Measurements from ENCODE around the gene AK4. TPM values are rescaled to one million over a fixed set of nuclear protein-coding genes. Genes with fewer than 3 reads are reported as not detected.

The AK4 gene
- total RNA-seq, 2 experiments from 2014 or later: 0.08 to 0.14 TPM

GRCh38 chr1:65195495-65196417, 47.8 kb downstream of the AK4 start:
- Histone ChIP-seq H3K9me3 (ENCODE audit: control insufficient read depth in 1 of 2, insufficient read depth in 1 of 2, low read length in 2 of 2) (no peaks in the 10 kb centered on the region), H3K4me1 (ENCODE audit: insufficient read depth, low read length) (no peaks in the 10 kb centered on the region), H3K36me3 (ENCODE audit: insufficient read depth, low read length) (no peaks in the 10 kb centered on the region), H3K27ac (ENCODE audit: low read depth in 1 of 2, low read length in 2 of 2) (no peak overlapping the region), H3K4me3 (ENCODE audit: low read length) (no peak overlapping the region), H3K27me3 (ENCODE audit: control insufficient read depth in 1 of 2, insufficient read depth in 2 of 2, low read length in 2 of 2) (no peaks in the 10 kb centered on the region)
- CTCF ChIA-PET: no interaction called here
- H3K27me3 Mint-ChIP-seq: peaks cover 8% of the 10 kb centered on the region
- no peak overlapping the region for H3K27ac Mint-ChIP-seq
- DNase-seq: no peak
- POLR2A ChIA-PET: no interaction called here
- no peak for ATAC-seq (ENCODE audit: poor library complexity)
- H3K36me3 Mint-ChIP-seq (ENCODE audit: low read depth): no peaks in the 10 kb centered on the region
- no peaks in the 10 kb centered on the region for H3K4me1 Mint-ChIP-seq (ENCODE audit: low read depth)
- H3K9me3 Mint-ChIP-seq: no peaks in the 10 kb centered on the region
- no peak for TF ChIP-seq CTCF (IDR thresholded peaks at IDR 0.05)
- H3K4me3 Mint-ChIP-seq: no peak overlapping the region
- intact Hi-C loops (cut with DNase I, micrococcal nuclease): no loop called here

GRCh38 chr1:65196926-65197325, 48.9 kb downstream of the AK4 start:
- no peaks in the 10 kb centered on the region for H3K4me1 Mint-ChIP-seq (ENCODE audit: low read depth)

GRCh38 chr1:65197636-65198035, 49.6 kb downstream of the AK4 start:
- Histone ChIP-seq H3K4me1 (ENCODE audit: insufficient read depth, low read length) (no peaks in the 10 kb centered on the region), H3K27me3 (ENCODE audit: control insufficient read depth in 1 of 2, insufficient read depth in 2 of 2, low read length in 2 of 2) (no peaks in the 10 kb centered on the region), H3K36me3 (ENCODE audit: insufficient read depth, low read length) (no peaks in the 10 kb centered on the region), H3K4me3 (ENCODE audit: low read length) (no peak overlapping the region), H3K9me3 (ENCODE audit: control insufficient read depth in 1 of 2, insufficient read depth in 1 of 2, low read length in 2 of 2) (no peaks in the 10 kb centered on the region), H3K27ac (ENCODE audit: low read depth in 1 of 2, low read length in 2 of 2) (no peak overlapping the region)
- Mint-ChIP-seq H3K36me3 (ENCODE audit: low read depth) (no peaks in the 10 kb centered on the region), H3K4me3 (no peak overlapping the region), H3K4me1 (ENCODE audit: low read depth) (no peaks in the 10 kb centered on the region), H3K27ac (no peak overlapping the region), H3K9me3 (no peaks in the 10 kb centered on the region), H3K27me3 (peaks cover 8% of the 10 kb centered on the region)
- ChIA-PET CTCF (no interaction called here), POLR2A (no interaction called here)
- no peak for DNase-seq
- ATAC-seq (ENCODE audit: poor library complexity): no peak
- intact Hi-C loops (cut with DNase I, micrococcal nuclease): no loop called here
- TF ChIP-seq CTCF (IDR thresholded peaks at IDR 0.05): no peak

More at GRCh38 chr1:65196926-65197325, 48.9 kb downstream of the AK4 start:
- TF ChIP-seq CTCF (IDR thresholded peaks at IDR 0.05): no peak
- no peaks in the 10 kb centered on the region for H3K4me1 ChIP-seq (ENCODE audit: insufficient read depth, low read length)
- Mint-ChIP-seq H3K27me3 (peaks cover 8% of the 10 kb centered on the region), H3K4me3 (no peak overlapping the region), H3K9me3 (no peaks in the 10 kb centered on the region), H3K27ac (no peak overlapping the region), H3K36me3 (ENCODE audit: low read depth) (no peaks in the 10 kb centered on the region)
- H3K4me3 ChIP-seq (ENCODE audit: low read length): no peak overlapping the region
- ChIA-PET CTCF (no interaction called here), POLR2A (no interaction called here)
- DNase-seq (no peak), ATAC-seq (ENCODE audit: poor library complexity) (no peak)
- no peaks in the 10 kb centered on the region for H3K9me3 ChIP-seq (ENCODE audit: control insufficient read depth in 1 of 2, insufficient read depth in 1 of 2, low read length in 2 of 2)
- intact Hi-C loops (cut with DNase I, micrococcal nuclease): no loop called here
- H3K36me3 ChIP-seq (ENCODE audit: insufficient read depth, low read length): no peaks in the 10 kb centered on the region
- no peak overlapping the region for H3K27ac ChIP-seq (ENCODE audit: low read depth in 1 of 2, low read length in 2 of 2)
- H3K27me3 ChIP-seq (ENCODE audit: control insufficient read depth in 1 of 2, insufficient read depth in 2 of 2, low read length in 2 of 2): no peaks in the 10 kb centered on the region

Measured in CD4-positive, alpha-beta T cell (primary cell).